GM18870 (cell line): ENCODE results near the gene NLGN2.

Experiments used
- ATAC-seq: cut with Tn5 transposase; IDR thresholded peaks from one replicate; pipeline ENCODE4 v1.9.1; 2021; ENCODE audit warnings: moderate library complexity; ENCODE audit not compliant: unreplicated experiment

NLGN2 gene

GRCh38 chr17:7463372-7463846 is 55.8 kb downstream of the NLGN2 start:
- ATAC-seq: no peak

GRCh38 chr17:7464081-7464480 is 56.4 kb downstream of the NLGN2 start:
- no peak for ATAC-seq

GRCh38 chr17:7465597-7466275 is 58.1 kb downstream of the NLGN2 start:
- ATAC-seq: no peak

- no peak for ATAC-seq
These were observed 58.6 kb downstream of the NLGN2 start for GRCh38 chr17:7466318-7466638.

GRCh38 chr17:7466639-7467341 is 59.1 kb downstream of the NLGN2 start:
- ATAC-seq: no peak

- no peak for ATAC-seq
These were observed 59.9 kb downstream of the NLGN2 start for GRCh38 chr17:7467498-7467897.

GRCh38 chr17:7468290-7468689 is 60.6 kb downstream of the NLGN2 start:
- ATAC-seq: no peak

- no peak for ATAC-seq
These were observed 61.3 kb downstream of the NLGN2 start for GRCh38 chr17:7468804-7469389.
